Thyroid gland (tissue), 4 donors: ENCODE results near the gene TPSB2.

ENCODE experiments used
- CTCF ChIP-seq, 6 experiments: fragments of 200-600 bp in 3 of 6; fragments of 450-650 bp in 3 of 6; sonication (generic) in 3 of 6; IDR thresholded peaks; one replicate each; pipeline ENCODE4 v1.5.1; 2016 to 2019; ENCODE audit warnings: antibody characterized with exemption in 6 of 6, mild to moderate bottlenecking in 2 of 6, inconsistent platforms in 1 of 6, moderate library complexity in 1 of 6
- POLR2A ChIP-seq, 2 donors: fragments of 450-650 bp; IDR thresholded peaks; one replicate each; pipeline ENCODE4 v1.6.1; 2017; ENCODE audit warnings: antibody characterized with exemption in 2 of 2, mild to moderate bottlenecking in 2 of 2, moderate library complexity in 1 of 2

GRCh38 chr16:1272453-1273198 lies 42.6 kb upstream of the TPSB2 start:
- no peak for TF ChIP-seq POLR2A (IDR thresholded peaks at IDR 0.05)
- no peak for TF ChIP-seq CTCF (IDR thresholded peaks at IDR 0.05)
